Astrocyte of the cerebellum (primary cell): ENCODE measurements around the gene ZNF480.
"Not testable (repeated sequence)": the region's sequence is repeated elsewhere in the genome, so short reads cannot be mapped to it uniquely, and the experiment has no call there.

Experiments
- DNase-seq: peaks from one replicate; pipeline ENCODE4 v3.0.0-alpha.2; 2011; ENCODE audit warnings: low read depth
- H3K4me3 ChIP-seq: 2 replicates; pipeline ENCODE4 v1.5.1; 2011; ENCODE audit warnings: mild to moderate bottlenecking, low read depth, low read length, moderate library complexity
- CTCF ChIP-seq: IDR thresholded peaks from 2 replicates; pipeline ENCODE4 v1.5.1; 2012; ENCODE audit warnings: low read length, low read depth, moderate library complexity, mild to moderate bottlenecking; ENCODE audit errors: missing control alignments
- in situ Hi-C: cut with HindIII; loops from 2 replicates; pipeline ENCODE4 v1.10.0; 2017; ENCODE audit warnings: low sequenced_read_pairs

The ZNF480 gene

GRCh38 chr19:52296773-52297600 is at the start of gene ZNF480:
Gene ZNF480 (plus strand): TSS chr19:52297169. CDS start chr19:52300413, 3,244 bp downstream.
- peak within 1 kb of the TSS; percentile 93 for H3K4me3 ChIP-seq
- peak; percentile 19 for TF ChIP-seq CTCF
- peak; percentile 36 for DNase-seq
- in situ Hi-C loops, result no loop called here

GRCh38 chr19:52248241-52248640 is 48.7 kb upstream of the ZNF480 start:
- TF ChIP-seq CTCF, result no peak
- no peak overlapping the region for H3K4me3 ChIP-seq
- DNase-seq, result no peak
- in situ Hi-C loops, result no loop called here

GRCh38 chr19:52258426-52258825 is 38.5 kb upstream of the ZNF480 start:
- H3K4me3 ChIP-seq, result no peak overlapping the region
- no peak for DNase-seq
- no peak for TF ChIP-seq CTCF
- in situ Hi-C loops, result no loop called here

GRCh38 chr19:52265556-52265955 is 31.4 kb upstream of the ZNF480 start:
- DNase-seq, in situ Hi-C loops, H3K4me3 ChIP-seq: not testable (repeated sequence)

GRCh38 chr19:52269338-52270261 is 27.4 kb upstream of the ZNF480 start, which contains the start of gene ZNF766:
Gene ZNF766 (plus strand): TSS chr19:52269587. CDS start chr19:52269614, 27 bp downstream.
- peak; percentile 82 for DNase-seq
- TF ChIP-seq CTCF, result no peak
- in situ Hi-C loops, result no loop called here
- H3K4me3 ChIP-seq, result peak within 1 kb of the TSS; percentile 95

GRCh38 chr19:52270266-52270885 is 26.6 kb upstream of the ZNF480 start:
- DNase-seq, result no peak
- in situ Hi-C loops, result no loop called here
- peak overlapping the region; percentile 95 for H3K4me3 ChIP-seq
- TF ChIP-seq CTCF, result no peak
